ENCODE results near the gene GPRIN2. TPM values are rescaled to one million over a fixed set of nuclear protein-coding genes. Genes with fewer than 3 reads are reported as not detected.
"Not testable (repeated sequence)": the region's sequence is repeated elsewhere in the genome, so short reads cannot be mapped to it uniquely, and the experiment has no call there.

The GPRIN2 gene
- polyA plus RNA-seq, 12 donors = 0.12 to 1.8 (median 0.18) TPM; not detected in 3

- not testable (repeated sequence) for DNase-seq
These were observed 14.2 kb upstream of the GPRIN2 start for GRCh38 chr10:46570655-46571054.

- not testable (repeated sequence) for DNase-seq
These were observed 10.7 kb upstream of the GPRIN2 start for GRCh38 chr10:46567151-46567550.

- peak; percentile 41 for DNase-seq
These were observed 9.3 kb upstream of the GPRIN2 start for GRCh38 chr10:46565591-46566332.

GRCh38 chr10:46560952-46561351 lies 4.5 kb upstream of the GPRIN2 start:
- no peak for DNase-seq

GRCh38 chr10:46560381-46560780 lies 3.9 kb upstream of the GPRIN2 start:
- no peak for DNase-seq

- no peak for DNase-seq
These were observed 2.8 kb upstream of the GPRIN2 start for GRCh38 chr10:46559231-46559671.

GRCh38 chr10:46558392-46559185 lies 2.1 kb upstream of the GPRIN2 start:
- no peak for DNase-seq

- no peak for DNase-seq
These were observed 1.6 kb upstream of the GPRIN2 start for GRCh38 chr10:46558122-46558391.

GRCh38 chr10:46557319-46558121 lies 1.1 kb upstream of the GPRIN2 start:
- no peak for DNase-seq

- no peak for DNase-seq
These were observed 544 bp downstream of the GPRIN2 start for GRCh38 chr10:46555713-46556514.

GRCh38 chr10:46555366-46555712 lies 1.1 kb downstream of the GPRIN2 start:
- no peak for DNase-seq

GRCh38 chr10:46554166-46554781 lies 2.2 kb downstream of the GPRIN2 start:
- no peak for DNase-seq

GRCh38 chr10:46553238-46554049 lies 3.0 kb downstream of the GPRIN2 start:
- no peak for DNase-seq

- DNase-seq = no peak
These were observed 3.8 kb downstream of the GPRIN2 start for GRCh38 chr10:46552526-46553237.

- no peak for DNase-seq
These were observed 4.5 kb downstream of the GPRIN2 start for GRCh38 chr10:46551701-46552525.

GRCh38 chr10:46550795-46551700 lies 5.4 kb downstream of the GPRIN2 start:
- DNase-seq = no peak

GRCh38 chr10:46550076-46550790 lies 6.2 kb downstream of the GPRIN2 start:
- DNase-seq = no peak
